ENCODE measurements around the gene MYRIP.
"Not testable (repeated sequence)": the region's sequence is repeated elsewhere in the genome, so short reads cannot be mapped to it uniquely, and the experiment has no call there.

Gene MYRIP

GRCh38 chr3:39806820-39807219 lies 2.6 kb upstream of the MYRIP start:
- in situ Hi-C loops (cut with HindIII; ENCODE audit: low sequenced_read_pairs), result no loop called here

GRCh38 chr3:39808467-39809180 lies 785 bp upstream of the MYRIP start:
- in situ Hi-C loops (cut with HindIII; ENCODE audit: low sequenced_read_pairs), result no loop called here

GRCh38 chr3:39809995-39810595 lies 686 bp downstream of the MYRIP start:
- in situ Hi-C loops (cut with HindIII; ENCODE audit: low sequenced_read_pairs), result no loop called here

- in situ Hi-C loops (cut with HindIII; ENCODE audit: low sequenced_read_pairs), result no loop called here
Measured at GRCh38 chr3:39810647-39811161, 1.3 kb downstream of the MYRIP start.

GRCh38 chr3:39811561-39811960 lies 2.2 kb downstream of the MYRIP start:
- in situ Hi-C loops (cut with HindIII; ENCODE audit: low sequenced_read_pairs), result no loop called here

- in situ Hi-C loops (cut with HindIII; ENCODE audit: low sequenced_read_pairs), result no loop called here
Measured at GRCh38 chr3:39812537-39812936, 3.1 kb downstream of the MYRIP start.

GRCh38 chr3:39814007-39814406 lies 4.6 kb downstream of the MYRIP start:
- in situ Hi-C loops (cut with HindIII; ENCODE audit: low sequenced_read_pairs), result no loop called here

GRCh38 chr3:39819899-39820298 lies 10.5 kb downstream of the MYRIP start:
- in situ Hi-C loops (cut with HindIII; ENCODE audit: low sequenced_read_pairs), result no loop called here

- in situ Hi-C loops (cut with HindIII; ENCODE audit: low sequenced_read_pairs), result not testable (repeated sequence)
Measured at GRCh38 chr3:39833764-39834163, 24.4 kb downstream of the MYRIP start.

- in situ Hi-C loops (cut with HindIII; ENCODE audit: low sequenced_read_pairs), result no loop called here
Measured at GRCh38 chr3:39839484-39839883, 30.1 kb downstream of the MYRIP start.

- in situ Hi-C loops (cut with HindIII; ENCODE audit: low sequenced_read_pairs), result no loop called here
Measured at GRCh38 chr3:39843440-39843839, 34.0 kb downstream of the MYRIP start.

- in situ Hi-C loops (cut with HindIII; ENCODE audit: low sequenced_read_pairs), result no loop called here
Measured at GRCh38 chr3:39848365-39848764, 39.0 kb downstream of the MYRIP start.

- in situ Hi-C loops (cut with HindIII; ENCODE audit: low sequenced_read_pairs), result no loop called here
Measured at GRCh38 chr3:39849992-39850715, 40.7 kb downstream of the MYRIP start.

- in situ Hi-C loops (cut with HindIII; ENCODE audit: low sequenced_read_pairs), result no loop called here
Measured at GRCh38 chr3:39850716-39851032, 41.3 kb downstream of the MYRIP start.

- in situ Hi-C loops (cut with HindIII; ENCODE audit: low sequenced_read_pairs), result no loop called here
Measured at GRCh38 chr3:39855517-39855916, 46.1 kb downstream of the MYRIP start.

- in situ Hi-C loops (cut with HindIII; ENCODE audit: low sequenced_read_pairs), result no loop called here
Measured at GRCh38 chr3:39869890-39870289, 60.5 kb downstream of the MYRIP start.

GRCh38 chr3:39870706-39871105 lies 61.3 kb downstream of the MYRIP start:
- in situ Hi-C loops (cut with HindIII; ENCODE audit: low sequenced_read_pairs), result no loop called here

- in situ Hi-C loops (cut with HindIII; ENCODE audit: low sequenced_read_pairs), result no loop called here
Measured at GRCh38 chr3:39879581-39879980, 70.2 kb downstream of the MYRIP start.

GRCh38 chr3:39882111-39882510 lies 72.7 kb downstream of the MYRIP start:
- in situ Hi-C loops (cut with HindIII; ENCODE audit: low sequenced_read_pairs), result no loop called here

- in situ Hi-C loops (cut with HindIII; ENCODE audit: low sequenced_read_pairs), result no loop called here
Measured at GRCh38 chr3:39892068-39892467, 82.7 kb downstream of the MYRIP start.

GRCh38 chr3:39896184-39896583 lies 86.8 kb downstream of the MYRIP start:
- in situ Hi-C loops (cut with HindIII; ENCODE audit: low sequenced_read_pairs), result no loop called here

GRCh38 chr3:39900462-39901002 lies 91.1 kb downstream of the MYRIP start:
- in situ Hi-C loops (cut with HindIII; ENCODE audit: low sequenced_read_pairs), result no loop called here

Measured in DLD1 (cell line).